GM12878 (cell line): Measurements from ENCODE around the gene PRR3. TPM values are rescaled to one million over a fixed set of nuclear protein-coding genes. Genes with fewer than 3 reads are reported as not detected.
A peak's percentile ranks its signal among the peaks of the same experiment; 100 is the strongest.

Source experiments
- ATAC-seq: fragments of 200-7000 bp; cut with Tn5 transposase; 3 replicates; pipeline ENCODE4 v1.9.1; 2020; ENCODE audit warnings: mild to moderate bottlenecking, moderate library complexity
- BruUV-seq: library from RNA; stranded (reverse); fragments of 400-500 nt; replicated peaks from 2 replicates; lab custom pipeline; 2021; lab: Mats Ljungman, UMichigan
- CTCF ChIA-PET: fragments of 300-600 bp; sonication (Branson Sonifier 250); formaldehyde crosslinking; extraction: SDS; loops from one replicate; lab custom pipeline; 2021; ENCODE audit warnings: inconsistent platforms; lab: Yijun Ruan, JAX
- POLR2A ChIA-PET: fragments of 350-600 bp; formaldehyde crosslinking; extraction: SDS; loops from one replicate; lab custom pipeline; 2021; ENCODE audit warnings: inconsistent platforms; lab: Charles Lee
- RAD21 ChIA-PET: fragments of 300-600 bp; sonication (Branson Sonifier 250); formaldehyde crosslinking; loops from one replicate; lab custom pipeline; 2023; ENCODE audit warnings: antibody characterized with exemption; ENCODE audit not compliant: unreplicated experiment; lab: Charles Lee
- SMC1A ChIA-PET: fragments of 300-600 bp; sonication (Branson Sonifier 250); formaldehyde crosslinking; loops from one replicate; lab custom pipeline; 2023; ENCODE audit not compliant: unreplicated experiment, uncharacterized antibody; lab: Charles Lee
- DNase-seq: peaks from one replicate; pipeline ENCODE4 v3.0.0-alpha.2; 2011; ENCODE audit warnings: low read depth, low spot score
- FAIRE-seq: peaks from 3 replicates; lab custom pipeline; 2011; peaks lifted over from hg19 to GRCh38; lab: Jason Lieb, UNC
- H2AFZ ChIP-seq: 2 replicates; pipeline ENCODE4 v1.6.0; 2011; ENCODE audit warnings: low read depth, low read length, control low read depth; ENCODE audit not compliant: control insufficient read depth
- H3K27ac ChIP-seq: 2 replicates; pipeline ENCODE4 v1.5.1; 2011; ENCODE audit warnings: control low read depth; ENCODE audit not compliant: control insufficient read depth, insufficient read depth
- H3K27me3 ChIP-seq, 2 experiments: replicated peaks in 1 of 2; 2 replicates each; pipeline versions ENCODE4 v1.6.0 to v1.6.1; 2011; ENCODE audit warnings: low read length in 1 of 2; ENCODE audit not compliant: control insufficient read depth in 2 of 2, insufficient read depth in 2 of 2
- H3K36me3 ChIP-seq, 2 experiments: 2 replicates each; pipeline ENCODE4 v1.5.1; 2011; ENCODE audit warnings: low read length in 1 of 2; ENCODE audit not compliant: control insufficient read depth in 2 of 2, insufficient read depth in 2 of 2
- H3K4me1 ChIP-seq: 2 replicates; pipeline ENCODE4 v1.6.1; 2011; ENCODE audit warnings: mild to moderate bottlenecking, low read length, moderate library complexity, mixed read lengths; ENCODE audit not compliant: control insufficient read depth, insufficient read depth
- H3K4me2 ChIP-seq: 2 replicates; pipeline ENCODE4 v1.6.0; 2011; ENCODE audit warnings: control low read depth; ENCODE audit not compliant: control insufficient read depth, insufficient read depth
- H3K4me3 ChIP-seq: fragments of 200-600 bp; sonication (generic); 2 replicates; pipeline ENCODE4 v1.5.1; 2016
- H3K79me2 ChIP-seq: 2 replicates; pipeline ENCODE4 v1.6.0; 2011; ENCODE audit warnings: low read length; ENCODE audit not compliant: control insufficient read depth, insufficient read depth
- H3K9ac ChIP-seq: 2 replicates; pipeline ENCODE4 v1.8.0; 2011; ENCODE audit warnings: low read length, control low read depth, mixed read lengths; ENCODE audit not compliant: control insufficient read depth, insufficient read depth
- H3K9me3 ChIP-seq: replicated peaks from 3 replicates; pipeline ENCODE4 v1.5.1; 2011; ENCODE audit warnings: mild to moderate bottlenecking, low read length; ENCODE audit not compliant: control insufficient read depth, insufficient read depth
- H4K20me1 ChIP-seq: 2 replicates; pipeline ENCODE4 v1.6.0; 2011; ENCODE audit not compliant: control insufficient read depth, insufficient read depth
- ATF2 ChIP-seq: IDR thresholded peaks from 2 replicates; pipeline ENCODE4 v1.6.1; 2012; ENCODE audit warnings: low read length, inconsistent platforms
- ATF7 ChIP-seq: fragments of 450-650 bp; IDR thresholded peaks from 2 replicates; pipeline ENCODE4 v1.6.1; 2016; ENCODE audit warnings: low read depth, mild to moderate bottlenecking
- CBFB ChIP-seq: IDR thresholded peaks from 2 replicates; pipeline ENCODE4 v1.6.1; 2016; ENCODE audit warnings: antibody characterized with exemption, low read depth
- CBX5 ChIP-seq: sonication (generic); IDR thresholded peaks from 2 replicates; pipeline ENCODE4 v1.6.1; 2016; ENCODE audit warnings: low read depth, moderate library complexity, mild to moderate bottlenecking, inconsistent platforms
- ETV6 ChIP-seq, 2 experiments: fragments of 450-650 bp in 1 of 2; IDR thresholded peaks in 1 of 2; conservative IDR thresholded peaks in 1 of 2; 2 replicates each; pipeline ENCODE4 v1.6.1; 2014; ENCODE audit warnings: antibody characterized with exemption in 1 of 2, borderline replicate concordance in 1 of 2, low read depth in 1 of 2, mild to moderate bottlenecking in 1 of 2, moderate library complexity in 1 of 2
- FOXM1 ChIP-seq: IDR thresholded peaks from 2 replicates; pipeline ENCODE4 v1.6.1; 2012; ENCODE audit warnings: low read depth, mild to moderate bottlenecking, inconsistent platforms, low read length, moderate library complexity
- GABPA ChIP-seq: IDR thresholded peaks from 2 replicates; pipeline ENCODE4 v1.6.1; 2014; ENCODE audit warnings: antibody characterized with exemption, low read depth, mild to moderate bottlenecking, inconsistent platforms
- GATAD2B ChIP-seq: fragments of 450-650 bp; conservative IDR thresholded peaks from 2 replicates; pipeline ENCODE4 v1.6.1; 2017; ENCODE audit warnings: low read depth, mild to moderate bottlenecking, moderate library complexity
- IKZF1 ChIP-seq: fragments of 450-650 bp; conservative IDR thresholded peaks from 2 replicates; pipeline ENCODE4 v1.6.1; 2017; ENCODE audit warnings: antibody characterized with exemption, mild to moderate bottlenecking
- JUNB ChIP-seq: IDR thresholded peaks from 2 replicates; pipeline ENCODE4 v1.6.1; 2016; ENCODE audit warnings: antibody characterized with exemption, mild to moderate bottlenecking
- KLF5 ChIP-seq: fragments of 450-650 bp; IDR thresholded peaks from 2 replicates; pipeline ENCODE4 v1.6.1; 2014; ENCODE audit warnings: mild to moderate bottlenecking; ENCODE audit not compliant: partially characterized antibody
- MEF2A ChIP-seq: IDR thresholded peaks from 2 replicates; pipeline ENCODE4 v1.6.1; 2011; ENCODE audit warnings: low read depth, mild to moderate bottlenecking, low read length, moderate library complexity; ENCODE audit not compliant: insufficient read depth
- MTA3 ChIP-seq: IDR thresholded peaks from 2 replicates; pipeline ENCODE4 v1.6.1; 2012; ENCODE audit warnings: low read length, inconsistent platforms, borderline replicate concordance
- NFIC ChIP-seq: IDR thresholded peaks from 2 replicates; pipeline ENCODE4 v1.6.1; 2012; ENCODE audit warnings: low read depth, mild to moderate bottlenecking, inconsistent platforms, low read length, moderate library complexity
- PML ChIP-seq: IDR thresholded peaks from 2 replicates; pipeline ENCODE4 v1.6.1; 2012; ENCODE audit warnings: low read length, inconsistent platforms
- RUNX3 ChIP-seq: IDR thresholded peaks from 2 replicates; pipeline ENCODE4 v1.6.1; 2012; ENCODE audit warnings: low read length, inconsistent platforms
- SMAD5 ChIP-seq: IDR thresholded peaks from 2 replicates; pipeline ENCODE4 v1.6.1; 2016; ENCODE audit warnings: antibody characterized with exemption, low read depth
- SP1 ChIP-seq: IDR thresholded peaks from one replicate; pipeline ENCODE4 v1.6.1; 2011; ENCODE audit warnings: low read depth, low read length
- SPI1 ChIP-seq: IDR thresholded peaks from 2 replicates; pipeline ENCODE4 v1.6.1; 2011; ENCODE audit warnings: low read depth, mild to moderate bottlenecking, low read length, moderate library complexity, borderline replicate concordance; ENCODE audit not compliant: insufficient read depth
- USF1 ChIP-seq: IDR thresholded peaks from 2 replicates; pipeline ENCODE4 v1.6.1; 2011; ENCODE audit warnings: borderline replicate concordance, low read depth, mild to moderate bottlenecking, moderate library complexity, mixed read lengths, low read length; ENCODE audit not compliant: insufficient read depth; ENCODE audit errors: extremely low read length
- ZBED1 ChIP-seq: IDR thresholded peaks from 2 replicates; pipeline ENCODE4 v1.6.1; 2016; ENCODE audit warnings: borderline replicate concordance
- ZNF384 ChIP-seq: IDR thresholded peaks from 2 replicates; pipeline ENCODE4 v1.6.1; 2012; ENCODE audit warnings: low read depth, mild to moderate bottlenecking, low read length, improper control_type of control experiment, borderline replicate concordance
- WGBS: methylation state at CpG from one replicate; pipeline ENCODE4 v1.1.6; 2016; ENCODE audit warnings: low lambda C conversion rate; ENCODE audit not compliant: insufficient replicate concordance, insufficient coverage; ENCODE audit errors: missing lambda C conversion rate; 5-methylcytosine and 5-hydroxymethylcytosine counted together
- in situ Hi-C: fragments of 300-500 bp; cut with MboI; formaldehyde crosslinking; loops from 9 replicates; pipeline ENCODE4 v1.14.3; 2018; ENCODE audit warnings: mixed read lengths
- intact Hi-C: fragments of 100-400 bp; cut with micrococcal nuclease; formaldehyde crosslinking; loops from one replicate; pipeline ENCODE4 v1.14.2; 2022; ENCODE audit not compliant: unreplicated experiment
- polyA plus RNA-seq, 11 experiments: library from polyadenylated mRNA; depleted of rRNA in 4 of 11; unstranded in 6 of 11; stranded (reverse) in 5 of 11; fragments of >200 nt; fragmentation: Nextera tagmentation in 4 of 11; fragmentation: Illumina TruSeq in 1 of 11; extraction: Ambion mirVana in 4 of 11; extraction: Trizol in 1 of 11; gene quantifications; 1 replicate in 1 of 11; 2 replicates in 10 of 11; pipeline versions ENCODE4 v1.2.1 to v1.2.3, GENCODE V29; 2011 to 2016; ENCODE audit warnings: inconsistent platforms in 2 of 11, missing spikeins in 2 of 11, low read depth in 1 of 11
- total RNA-seq, 4 experiments: library from RNA; depleted of rRNA in 3 of 4; stranded (reverse); fragments of >200 nt in 3 of 4; fragmentation: Illumina TruSeq in 1 of 4; extraction: Trizol in 1 of 4; gene quantifications; 2 replicates each; pipeline versions ENCODE4 v1.2.1 to v1.2.3, GENCODE V29; 2013 to 2021

Gene PRR3
- total and polyA plus RNA-seq, 10 of the 15 experiments (the other 5 are each of a cell fraction or from before 2014, with no cell fraction given): 14.0 to 38.2 (median 20.5) TPM

- ATAC-seq (peak; percentile 76), DNase-seq (peak; percentile 79), FAIRE-seq (peak; percentile 47)
- intact Hi-C loops: loop anchor here (2.0 kb wide), 2 partner anchors 20 kb away; partner anchors contain the start of gene HLA-E
- Histone ChIP-seq H3K9me3 (no peaks in the 10 kb centered on the region), H3K4me2 (peak overlapping the region; percentile 75), H3K9ac (peak overlapping the region; percentile 67), H4K20me1 (no peaks in the 10 kb centered on the region), H3K4me3 (peak overlapping the region; percentile 31), H2AFZ (peak overlapping the region; percentile 58), H3K27ac (peak overlapping the region; percentile 97), H3K79me2 (no peaks in the 10 kb centered on the region), H3K36me3 (no peaks in the 10 kb centered on the region), H3K4me1 (peaks cover 53% of the 10 kb centered on the region), H3K27me3 (no peaks in the 10 kb centered on the region)
- WGBS: 1% methylated on average over 5 of the region's 5 CpGs
- SMC1A ChIA-PET: interaction anchor here (0.6 to 5.1 kb wide), 14 partner anchors 8 to 209 kb away, joined by 3 to 71 read pairs (median 4); no protein-coding TSS in a partner anchor
- no TSS peak for BruUV-seq
- CTCF ChIA-PET: interaction anchor here (0.8 to 3.7 kb wide), 12 partner anchors 14 to 88 kb away, joined by 3 to 23 read pairs (median 6); no protein-coding TSS in a partner anchor
- in situ Hi-C loops: no loop called here
- RAD21 ChIA-PET: interaction anchor here (0.8 to 3.4 kb wide), 10 partner anchors 7 to 48 kb away, joined by 3 to 30 read pairs (median 4); partner anchors contain the start of gene PRR3
- POLR2A ChIA-PET: interaction anchor here (1.4 to 2.9 kb wide), 4 partner anchors 15 to 24 kb away, joined by 6 to 16 read pairs (median 11); no protein-coding TSS in a partner anchor
- TF ChIP-seq CBX5 (0 out of 2 replicates have a peak, but pooled peaks have one; percentile 47), GABPA (peak; percentile 77), GATAD2B (no peak), RUNX3 (peak; percentile 99), SPI1 (peak; percentile 34; the same call in 1 of the 2 replicates), ZNF384 (peak; percentile 73; the same call in 1 of the 2 replicates), ETV6 (conservative IDR thresholded peaks at IDR 0.05 in 1 of 2, IDR thresholded peaks at IDR 0.05 in 1 of 2; ENCODE audit: borderline replicate concordance in 1 of 2, low read depth in 1 of 2) (peak in 1 of 2 experiments; percentile 99; a peak in 2 of 4 replicates), SMAD5 (0 out of 2 replicates have a peak, but pooled peaks have one; percentile 35), CBFB (peak; percentile 80; the same call in 1 of the 2 replicates), ATF2 (peak; percentile 65; the same call in 1 of the 2 replicates), IKZF1 (peak; percentile 56), ZBED1 (peak; percentile 50; the same call in 1 of the 2 replicates), SP1 (peak; percentile 29), USF1 (no peak), MTA3 (peak; percentile 71; the same call in 1 of the 2 replicates), MEF2A (peak; percentile 83), ATF7 (peak; percentile 44), JUNB (peak; percentile 58), KLF5 (no peak), FOXM1 (peak; percentile 61; the same call in 1 of the 2 replicates), PML (0 out of 2 replicates have a peak, but pooled peaks have one; percentile 39), NFIC (peak; percentile 93)
Measured at GRCh38 chr6:30508890-30509736, 48.0 kb upstream of the PRR3 start.
